ENCODE measurements around the gene CCND3. TPM values are rescaled to one million over a fixed set of nuclear protein-coding genes. Genes with fewer than 3 reads are reported as not detected.
"Not testable (repeated sequence)": the region's sequence is repeated elsewhere in the genome, so short reads cannot be mapped to it uniquely, and the experiment has no call there.

Gene CCND3
- total RNA-seq, 1 experiment from 2014 or later = 75.1 TPM

GRCh38 chr6:41954668-41955067, 13.1 kb upstream of the CCND3 start:
- Histone ChIP-seq H4K20me1 (ENCODE audit: insufficient read depth) (no peaks in the 10 kb centered on the region), H3K4me2 (no peak overlapping the region), H3K79me2 (ENCODE audit: low read depth) (no peaks in the 10 kb centered on the region), H3F3A (ENCODE audit: insufficient read depth, low read depth) (peaks cover 13% of the 10 kb centered on the region; the same call in 1 of the 2 replicates), H3K36me3 (ENCODE audit: low read depth) (no peaks in the 10 kb centered on the region), H3K27ac (peak overlapping the region; percentile 9), H3K4me1 (replicated peaks; ENCODE audit: insufficient read depth) (no peaks in the 10 kb centered on the region; the same call in 1 of the 2 replicates), H3K27me3 (ENCODE audit: insufficient read depth, low read depth) (no peaks in the 10 kb centered on the region), H3K9me2 (ENCODE audit: insufficient read depth) (no peaks in the 10 kb centered on the region), H3K9me3 (ENCODE audit: insufficient read depth, low read depth) (no peaks in the 10 kb centered on the region), H2AFZ (no peak overlapping the region), H3K4me3 (no peak overlapping the region)
- no peak for DNase-seq
- TF ChIP-seq, protein P1, sequence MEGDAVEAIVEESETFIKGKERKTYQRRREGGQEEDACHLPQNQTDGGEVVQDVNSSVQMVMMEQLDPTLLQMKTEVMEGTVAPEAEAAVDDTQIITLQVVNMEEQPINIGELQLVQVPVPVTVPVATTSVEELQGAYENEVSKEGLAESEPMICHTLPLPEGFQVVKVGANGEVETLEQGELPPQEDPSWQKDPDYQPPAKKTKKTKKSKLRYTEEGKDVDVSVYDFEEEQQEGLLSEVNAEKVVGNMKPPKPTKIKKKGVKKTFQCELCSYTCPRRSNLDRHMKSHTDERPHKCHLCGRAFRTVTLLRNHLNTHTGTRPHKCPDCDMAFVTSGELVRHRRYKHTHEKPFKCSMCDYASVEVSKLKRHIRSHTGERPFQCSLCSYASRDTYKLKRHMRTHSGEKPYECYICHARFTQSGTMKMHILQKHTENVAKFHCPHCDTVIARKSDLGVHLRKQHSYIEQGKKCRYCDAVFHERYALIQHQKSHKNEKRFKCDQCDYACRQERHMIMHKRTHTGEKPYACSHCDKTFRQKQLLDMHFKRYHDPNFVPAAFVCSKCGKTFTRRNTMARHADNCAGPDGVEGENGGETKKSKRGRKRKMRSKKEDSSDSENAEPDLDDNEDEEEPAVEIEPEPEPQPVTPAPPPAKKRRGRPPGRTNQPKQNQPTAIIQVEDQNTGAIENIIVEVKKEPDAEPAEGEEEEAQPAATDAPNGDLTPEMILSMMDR (conservative IDR thresholded peaks at IDR 0.05) = no peak
- no peak for TF ChIP-seq EZH2 (IDR thresholded peaks at IDR 0.05; ENCODE audit: low read depth)
- CTCF ChIA-PET = no interaction called here
- intact Hi-C loops (cut with micrococcal nuclease; ENCODE audit: unreplicated experiment) = no loop called here
- no TSS peak for BruUV-seq (replicated peaks)
- POLR2A ChIA-PET (ENCODE audit: unreplicated experiment) = no interaction called here

DNA sequence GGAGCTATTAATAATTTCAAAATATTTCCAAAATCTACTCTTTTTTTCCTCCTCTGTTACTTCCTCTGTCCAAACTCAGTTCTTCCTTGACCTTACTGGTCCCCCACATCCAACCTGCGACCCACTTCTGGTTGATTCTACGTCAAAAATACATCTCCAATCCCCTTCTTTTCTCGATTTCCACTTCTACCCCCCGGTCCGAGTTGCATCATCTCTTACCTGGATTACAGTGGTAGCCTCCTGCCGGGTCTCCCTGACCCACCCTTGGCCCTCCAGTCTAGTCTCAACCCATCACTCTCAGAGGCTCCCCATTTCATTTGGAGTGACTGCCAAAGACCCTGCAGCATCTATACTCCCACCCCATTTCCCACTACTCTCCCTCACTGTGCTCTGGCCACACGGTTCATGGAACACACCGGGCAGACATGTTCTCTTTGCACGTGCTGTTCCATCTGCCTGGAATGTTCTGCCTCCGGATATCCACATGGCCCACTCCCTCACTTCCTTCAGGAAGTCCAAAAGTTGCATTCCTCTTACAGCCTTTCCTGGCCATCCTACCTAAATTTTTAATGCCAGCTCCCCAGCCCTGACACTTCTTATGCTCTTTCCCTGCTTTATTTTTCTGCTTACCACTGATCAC, 6.1 kb upstream of the CCND3 start:
- POLR2A ChIA-PET (ENCODE audit: unreplicated experiment) = no interaction called here
- H3K4me2 ChIP-seq = no peak overlapping the region

DNA sequence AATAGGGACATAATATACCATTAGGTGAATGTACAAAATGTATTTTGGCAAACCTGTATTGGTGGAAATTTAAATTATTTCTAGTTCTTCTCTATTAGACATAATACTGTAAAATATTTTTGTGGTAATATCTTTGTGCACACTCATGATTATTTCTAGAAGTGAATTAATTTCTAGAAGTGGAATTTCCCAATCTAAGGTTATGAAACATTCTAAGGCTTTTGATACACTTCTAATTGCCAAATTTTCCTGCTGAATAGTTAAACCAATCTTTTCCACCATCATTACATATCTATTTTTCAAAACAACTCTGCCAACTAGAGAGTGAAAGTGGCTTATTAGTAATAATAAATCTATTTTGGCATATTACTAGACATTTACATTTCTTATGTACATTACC, 1.8 kb upstream of the CCND3 start:
- H3K27me3 ChIP-seq (ENCODE audit: insufficient read depth, low read depth) = no peaks in the 10 kb centered on the region
- H4K20me1 ChIP-seq (ENCODE audit: insufficient read depth) = no peaks in the 10 kb centered on the region
- peaks cover 15% of the 10 kb centered on the region for H3K79me2 ChIP-seq (ENCODE audit: low read depth)
- no peak overlapping the region for H2AFZ ChIP-seq
- no peak overlapping the region for H3K4me2 ChIP-seq
- H3K4me1 ChIP-seq (replicated peaks; ENCODE audit: insufficient read depth) = peaks cover 27% of the 10 kb centered on the region
- no peak for DNase-seq
- H3F3A ChIP-seq (ENCODE audit: insufficient read depth, low read depth) = peaks cover 17% of the 10 kb centered on the region
- no peaks in the 10 kb centered on the region for H3K36me3 ChIP-seq (ENCODE audit: low read depth)
- no peaks in the 10 kb centered on the region for H3K9me3 ChIP-seq (ENCODE audit: insufficient read depth, low read depth)
- H3K9me2 ChIP-seq (ENCODE audit: insufficient read depth) = no peaks in the 10 kb centered on the region
- BruUV-seq (replicated peaks) = no TSS peak
- no peak overlapping the region for H3K4me3 ChIP-seq
- intact Hi-C loops (cut with micrococcal nuclease; ENCODE audit: unreplicated experiment) = no loop called here
- TF ChIP-seq, protein P1 (conservative IDR thresholded peaks at IDR 0.05) = no peak
- TF ChIP-seq EZH2 (IDR thresholded peaks at IDR 0.05; ENCODE audit: low read depth) = no peak
- no peak overlapping the region for H3K27ac ChIP-seq
- ChIA-PET POLR2A (ENCODE audit: unreplicated experiment) (no interaction called here), CTCF (interaction anchor here (0.7 kb wide), 1 partner anchor 1152 kb away, joined by 16 read pairs; no protein-coding TSS in a partner anchor)

More for the DNA sequence above, 6.1 kb upstream of the CCND3 start:
- no peak for TF ChIP-seq EZH2 (IDR thresholded peaks at IDR 0.05; ENCODE audit: low read depth)
- TF ChIP-seq, protein P1 (conservative IDR thresholded peaks at IDR 0.05) = no peak
- no peaks in the 10 kb centered on the region for H3K36me3 ChIP-seq (ENCODE audit: low read depth)
- no peaks in the 10 kb centered on the region for H3K9me2 ChIP-seq (ENCODE audit: insufficient read depth)
- no peaks in the 10 kb centered on the region for H3K9me3 ChIP-seq (ENCODE audit: insufficient read depth, low read depth)
- H3K27ac ChIP-seq = no peak overlapping the region
- no peaks in the 10 kb centered on the region for H3K27me3 ChIP-seq (ENCODE audit: insufficient read depth, low read depth)
- no peaks in the 10 kb centered on the region for H3K79me2 ChIP-seq (ENCODE audit: low read depth)
- H3F3A ChIP-seq (ENCODE audit: insufficient read depth, low read depth) = peaks cover 8% of the 10 kb centered on the region
- H2AFZ ChIP-seq = no peak overlapping the region
- intact Hi-C loops (cut with micrococcal nuclease; ENCODE audit: unreplicated experiment) = no loop called here
- no peaks in the 10 kb centered on the region for H4K20me1 ChIP-seq (ENCODE audit: insufficient read depth)
- BruUV-seq (replicated peaks) = no TSS peak
- H3K4me3 ChIP-seq = no peak overlapping the region
- peaks cover 8% of the 10 kb centered on the region; the same call in 1 of the 2 replicates for H3K4me1 ChIP-seq (replicated peaks; ENCODE audit: insufficient read depth)
- no peak for DNase-seq
- CTCF ChIA-PET = no interaction called here

DNA sequence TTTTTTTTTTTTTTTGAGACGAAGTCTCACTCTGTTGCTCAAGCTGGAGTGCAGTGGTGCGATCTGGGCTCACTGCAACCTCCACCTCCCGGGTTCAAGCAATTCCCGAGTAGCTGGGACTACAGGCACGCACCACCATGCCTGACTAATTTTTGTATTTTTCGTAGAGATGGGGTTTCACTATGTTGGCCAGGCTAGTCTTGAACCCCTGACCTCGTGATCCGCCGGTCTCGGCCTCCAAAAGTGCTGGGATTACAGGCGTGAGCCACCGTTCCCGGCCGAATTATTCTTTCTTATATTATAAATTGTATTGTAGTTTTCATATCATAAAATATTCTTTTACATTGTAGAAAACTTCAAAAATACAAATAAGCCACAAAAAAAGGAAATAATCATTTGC, 1.3 kb upstream of the CCND3 start:
- H3K4me3 ChIP-seq; DNase-seq; H2AFZ ChIP-seq; H4K20me1 ChIP-seq (ENCODE audit: insufficient read depth); H3K9me2 ChIP-seq (ENCODE audit: insufficient read depth); H3K36me3 ChIP-seq (ENCODE audit: low read depth); H3K27ac ChIP-seq; BruUV-seq (replicated peaks); H3K27me3 ChIP-seq (ENCODE audit: insufficient read depth, low read depth); H3K9me3 ChIP-seq (ENCODE audit: insufficient read depth, low read depth): not testable (repeated sequence)
- POLR2A ChIA-PET (ENCODE audit: unreplicated experiment) = interaction anchor here (0.6 kb wide), 1 partner anchor 11 kb away, joined by 12 read pairs; no protein-coding TSS in a partner anchor
- H3K4me2 ChIP-seq = peak overlapping the region; percentile 100
- peaks cover 27% of the 10 kb centered on the region for H3K4me1 ChIP-seq (replicated peaks; ENCODE audit: insufficient read depth)
- H3F3A ChIP-seq (ENCODE audit: insufficient read depth, low read depth) = peaks cover 17% of the 10 kb centered on the region
- intact Hi-C loops (cut with micrococcal nuclease; ENCODE audit: unreplicated experiment) = loop anchor here (1.0 kb wide), 2 partner anchors 24 to 48 kb away; no protein-coding TSS in a partner anchor
- CTCF ChIA-PET = interaction anchor here (0.7 to 0.9 kb wide), 2 partner anchors 25 to 1153 kb away, joined by 5 to 16 read pairs; no protein-coding TSS in a partner anchor
- peaks cover 15% of the 10 kb centered on the region for H3K79me2 ChIP-seq (ENCODE audit: low read depth)
